Measurements from ENCODE around the gene ARSG.

- no peak for TF ChIP-seq CTCF (IDR thresholded peaks at IDR 0.05)
- TF ChIP-seq POLR2A (IDR thresholded peaks at IDR 0.05) = no peak
- no peak for TF ChIP-seq POLR2AphosphoS5 (IDR thresholded peaks at IDR 0.05)
Measured at GRCh38 chr17:68249354-68249765, 41.9 kb upstream of the ARSG start.

Measured in gastroesophageal sphincter (tissue), 3 donors.